HEK293T (cell line): ENCODE measurements around the gene EGF.

Source experiments
- CTCF ChIA-PET: fragments of 350-600 bp; formaldehyde crosslinking; extraction: SDS; loops from one replicate; lab custom pipeline; 2021; ENCODE audit warnings: antibody characterized with exemption, inconsistent platforms; lab: Yijun Ruan, JAX
- POLR2A ChIA-PET: fragments of 350-600 bp; formaldehyde crosslinking; extraction: SDS; loops from one replicate; lab custom pipeline; 2020; ENCODE audit warnings: antibody characterized with exemption, inconsistent platforms; lab: Yijun Ruan, JAX
- DNase-seq: peaks from one replicate; pipeline ENCODE4 v3.0.0; 2012; ENCODE audit warnings: mixed read lengths; ENCODE audit errors: extremely low spot score
- ARNT ChIP-seq: fragments of 450-650 bp; IDR thresholded peaks from 2 replicates; pipeline ENCODE4 v1.6.1; 2017; ENCODE audit warnings: mild to moderate bottlenecking
- BHLHE40 ChIP-seq: fragments of 450-650 bp; IDR thresholded peaks from 2 replicates; pipeline ENCODE4 v1.6.1; 2016; ENCODE audit warnings: mild to moderate bottlenecking, moderate library complexity, borderline replicate concordance
- CTBP1 ChIP-seq: fragments of 450-650 bp; IDR thresholded peaks from 2 replicates; pipeline ENCODE4 v1.6.1; 2016; ENCODE audit warnings: borderline replicate concordance
- ELF4 ChIP-seq: fragments of 450-650 bp; IDR thresholded peaks from 2 replicates; pipeline ENCODE4 v1.6.1; 2017; ENCODE audit warnings: antibody characterized with exemption
- FOXA1 ChIP-seq: fragments of 450-650 bp; IDR thresholded peaks from 2 replicates; pipeline ENCODE4 v1.6.1; 2016; ENCODE audit warnings: mild to moderate bottlenecking
- FOXK2 ChIP-seq: fragments of 450-650 bp; IDR thresholded peaks from 2 replicates; pipeline ENCODE4 v1.6.1; 2016; ENCODE audit warnings: mild to moderate bottlenecking
- FOXM1 ChIP-seq: fragments of 450-650 bp; IDR thresholded peaks from 2 replicates; pipeline ENCODE4 v1.6.1; 2017; ENCODE audit warnings: mild to moderate bottlenecking, borderline replicate concordance
- HDGF ChIP-seq: fragments of 450-650 bp; IDR thresholded peaks from 2 replicates; pipeline ENCODE4 v1.6.1; 2017; ENCODE audit warnings: antibody characterized with exemption, borderline replicate concordance
- L3MBTL2 ChIP-seq: fragments of 450-650 bp; conservative IDR thresholded peaks from 2 replicates; pipeline ENCODE4 v1.6.1; 2016; ENCODE audit warnings: mild to moderate bottlenecking
- LEF1 ChIP-seq: fragments of 450-650 bp; IDR thresholded peaks from 2 replicates; pipeline ENCODE4 v1.6.1; 2017; ENCODE audit warnings: mild to moderate bottlenecking, borderline replicate concordance
- NFRKB ChIP-seq: fragments of 450-650 bp; IDR thresholded peaks from 2 replicates; pipeline ENCODE4 v1.6.1; 2016; ENCODE audit warnings: mild to moderate bottlenecking, moderate library complexity
- PKNOX1 ChIP-seq: fragments of 450-650 bp; IDR thresholded peaks from 2 replicates; pipeline ENCODE4 v1.6.1; 2016
- SP1 ChIP-seq: fragments of 450-650 bp; IDR thresholded peaks from 2 replicates; pipeline ENCODE4 v1.6.1; 2017
- SUZ12 ChIP-seq: fragments of 450-650 bp; IDR thresholded peaks from 2 replicates; pipeline ENCODE4 v1.6.1; 2016; ENCODE audit warnings: mild to moderate bottlenecking
- TARDBP ChIP-seq: fragments of 450-650 bp; IDR thresholded peaks from 2 replicates; pipeline ENCODE4 v1.6.1; 2016
- ZNF384 ChIP-seq: fragments of 450-650 bp; IDR thresholded peaks from 2 replicates; pipeline ENCODE4 v1.6.1; 2016

The EGF gene

GRCh38 chr4:109985993-109986974 is 73.6 kb downstream of the EGF start:
- no peak for DNase-seq
- ChIA-PET CTCF (no interaction called here), POLR2A (no interaction called here)
- no peak for TF ChIP-seq BHLHE40
- TF ChIP-seq PKNOX1, result no peak
- TF ChIP-seq ELF4, result no peak
- no peak for TF ChIP-seq FOXM1
- TF ChIP-seq FOXA1, result no peak
- no peak for TF ChIP-seq ARNT
- TF ChIP-seq CTBP1, result no peak
- TF ChIP-seq HDGF, result no peak
- no peak for TF ChIP-seq NFRKB
- TF ChIP-seq TARDBP, result no peak
- TF ChIP-seq LEF1, result no peak

- no peak for DNase-seq
- TF ChIP-seq SUZ12 (no peak), LEF1 (no peak), TARDBP (no peak), SP1 (no peak), L3MBTL2 (no peak), CTBP1 (no peak)
- ChIA-PET CTCF (interaction anchor here (1.2 kb wide), 1 partner anchor 9 kb away, joined by 3 read pairs; no protein-coding TSS in a partner anchor), POLR2A (no interaction called here)
These were observed 76.4 kb downstream of the EGF start for GRCh38 chr4:109989044-109989443.

GRCh38 chr4:109989618-109990017 is 76.9 kb downstream of the EGF start:
- TF ChIP-seq ELF4 (no peak), FOXK2 (no peak), FOXM1 (no peak), TARDBP (no peak), LEF1 (no peak), ARNT (no peak), FOXA1 (no peak), PKNOX1 (no peak), L3MBTL2 (no peak), SUZ12 (no peak), ZNF384 (no peak), HDGF (no peak), NFRKB (no peak), BHLHE40 (no peak), SP1 (no peak), CTBP1 (no peak)
- ChIA-PET POLR2A (no interaction called here), CTCF (interaction anchor here (1.2 kb wide), 1 partner anchor 8 kb away, joined by 3 read pairs; no protein-coding TSS in a partner anchor)
- no peak for DNase-seq

GRCh38 chr4:109990261-109991257 is 77.9 kb downstream of the EGF start:
- ChIA-PET CTCF (no interaction called here), POLR2A (no interaction called here)
- no peak for DNase-seq
- no peak for TF ChIP-seq FOXK2
- TF ChIP-seq NFRKB, result no peak

GRCh38 chr4:109993116-109993515 is 80.4 kb downstream of the EGF start:
- DNase-seq, result no peak
- TF ChIP-seq TARDBP, result no peak
- TF ChIP-seq ELF4, result no peak
- no peak for TF ChIP-seq LEF1
- TF ChIP-seq SP1, result no peak
- no peak for TF ChIP-seq CTBP1
- no peak for TF ChIP-seq ZNF384
- TF ChIP-seq PKNOX1, result no peak
- TF ChIP-seq SUZ12, result no peak
- TF ChIP-seq FOXK2, result no peak
- no peak for TF ChIP-seq L3MBTL2
- no peak for TF ChIP-seq ARNT
- no peak for TF ChIP-seq FOXA1
- no peak for TF ChIP-seq BHLHE40
- no peak for TF ChIP-seq NFRKB
- TF ChIP-seq FOXM1, result no peak
- TF ChIP-seq HDGF, result no peak
- CTCF ChIA-PET, result no interaction called here
- POLR2A ChIA-PET, result no interaction called here

GRCh38 chr4:109994415-109994827 is 81.7 kb downstream of the EGF start:
- POLR2A ChIA-PET, result no interaction called here
- CTCF ChIA-PET, result no interaction called here
- DNase-seq, result no peak
- TF ChIP-seq FOXM1, result no peak
- no peak for TF ChIP-seq NFRKB
- TF ChIP-seq TARDBP, result no peak
- no peak for TF ChIP-seq BHLHE40
- TF ChIP-seq CTBP1, result no peak
- no peak for TF ChIP-seq PKNOX1
- TF ChIP-seq L3MBTL2, result no peak
- TF ChIP-seq FOXK2, result no peak
- no peak for TF ChIP-seq SUZ12
- TF ChIP-seq ELF4, result no peak
- no peak for TF ChIP-seq SP1
- TF ChIP-seq FOXA1, result no peak
- no peak for TF ChIP-seq ARNT
- no peak for TF ChIP-seq ZNF384
- no peak for TF ChIP-seq HDGF
- TF ChIP-seq LEF1, result no peak
